HG03354 (cell line): ENCODE measurements around the gene CDK4.

Experiments used
- ATAC-seq: cut with Tn5 transposase; IDR thresholded peaks from one replicate; pipeline ENCODE4 v1.9.1; 2021; ENCODE audit warnings: mild to moderate bottlenecking; ENCODE audit not compliant: unreplicated experiment, poor library complexity, severe bottlenecking

CDK4 gene

GRCh38 chr12:57741844-57742738 is 10.0 kb downstream of the CDK4 start:
- peak; percentile 56 for ATAC-seq

- no peak for ATAC-seq
Measured at GRCh38 chr12:57741413-57741789, 10.7 kb downstream of the CDK4 start.

- peak; percentile 62 for ATAC-seq
Measured at GRCh38 chr12:57740656-57741412, 11.3 kb downstream of the CDK4 start.

GRCh38 chr12:57739914-57740538 is 12.1 kb downstream of the CDK4 start:
- no peak for ATAC-seq

- no peak for ATAC-seq
Measured at GRCh38 chr12:57739387-57739786, 12.7 kb downstream of the CDK4 start.

GRCh38 chr12:57738661-57739237 is 13.4 kb downstream of the CDK4 start, which contains the start of gene AGAP2:
TSS of gene AGAP2 (minus strand) at chr12:57738742. CDS start at chr12:57738246, 496 bp downstream.
- no peak for ATAC-seq

GRCh38 chr12:57737467-57738460 is 14.3 kb downstream of the CDK4 start:
- ATAC-seq: no peak

- ATAC-seq: no peak
Measured at GRCh38 chr12:57736741-57737466, 15.2 kb downstream of the CDK4 start.

GRCh38 chr12:57735952-57736740 is 16.0 kb downstream of the CDK4 start:
- ATAC-seq: no peak

- no peak for ATAC-seq
Measured at GRCh38 chr12:57735198-57735855, 16.8 kb downstream of the CDK4 start.

GRCh38 chr12:57734591-57734990 is 17.5 kb downstream of the CDK4 start:
- ATAC-seq: no peak

GRCh38 chr12:57733928-57734327 is 18.2 kb downstream of the CDK4 start:
- ATAC-seq: no peak

GRCh38 chr12:57732726-57733593 is 19.1 kb downstream of the CDK4 start:
- ATAC-seq: no peak

GRCh38 chr12:57732270-57732669 is 19.8 kb downstream of the CDK4 start:
- ATAC-seq: no peak

- ATAC-seq: no peak
Measured at GRCh38 chr12:57731411-57732080, 20.6 kb downstream of the CDK4 start.
